ENCODE measurements around the gene PCCB.

DNA sequence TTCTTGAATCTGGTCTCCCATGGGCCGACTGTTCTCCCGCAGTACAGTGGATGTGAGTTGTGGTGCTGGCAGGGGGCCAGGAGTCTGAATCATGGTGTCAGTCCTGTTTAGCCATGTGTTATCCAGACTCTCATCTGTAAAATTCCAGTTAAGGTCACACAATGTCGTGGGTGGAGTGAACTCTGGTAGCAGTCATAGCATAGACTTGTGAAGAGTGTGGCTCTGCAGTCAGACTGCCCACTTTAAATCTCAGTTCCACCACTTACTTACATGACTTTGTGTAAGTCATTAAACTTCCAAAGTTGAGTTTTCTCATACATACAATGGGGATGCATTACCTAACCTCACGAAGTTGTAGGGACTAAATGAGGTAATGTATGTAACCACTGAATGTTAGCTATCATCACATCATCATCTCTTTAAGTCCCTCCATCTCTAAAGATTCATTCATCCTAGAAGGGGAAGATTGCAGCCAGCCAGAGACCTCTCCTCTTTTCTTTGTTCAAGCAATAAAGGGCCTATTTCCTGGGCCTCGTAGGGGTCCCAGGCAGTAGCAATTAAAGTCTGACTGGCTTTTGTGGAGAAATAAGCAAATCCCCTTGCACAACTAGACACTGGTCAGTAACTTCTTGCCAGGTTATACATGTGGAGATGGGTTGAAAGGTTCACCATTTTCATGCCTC lies 93.9 kb downstream of the PCCB start:
- no peak for TF ChIP-seq CTCF (IDR thresholded peaks at IDR 0.05)
- TF ChIP-seq POLR2A (IDR thresholded peaks at IDR 0.05), result no peak
